ENCODE data around the gene SCCPDH.

Gene SCCPDH

GRCh38 chr1:246699095-246699735, 25.0 kb upstream of the SCCPDH start:
- H3K27ac ChIP-seq (ENCODE audit: low read length): peak overlapping the region; percentile 40; the same call in 1 of the 2 replicates
- no peaks in the 10 kb centered on the region for H3K9me3 ChIP-seq (replicated peaks; ENCODE audit: insufficient read depth, low read length)
- TF ChIP-seq EZH2 (optimal IDR thresholded peaks at IDR 0.05; ENCODE audit: low read depth, low read length): no peak
- TF ChIP-seq CTCF (IDR thresholded peaks at IDR 0.05; ENCODE audit: low read length): peak; percentile 89
- no peak for TF ChIP-seq EZH2phosphoT487 (IDR thresholded peaks at IDR 0.05; ENCODE audit: low read length)
- no peaks in the 10 kb centered on the region for H3K36me3 ChIP-seq (replicated peaks; ENCODE audit: insufficient read depth, low read length)
- H4K20me1 ChIP-seq (ENCODE audit: insufficient read depth, low read length): no peaks in the 10 kb centered on the region
- peak overlapping the region; percentile 36; the same call in 1 of the 2 replicates for H3K9ac ChIP-seq (ENCODE audit: low read length)
- H3K79me2 ChIP-seq (ENCODE audit: low read length): no peaks in the 10 kb centered on the region
- peak; percentile 98 for DNase-seq
- peak overlapping the region; percentile 81 for H3K4me2 ChIP-seq (ENCODE audit: low read depth, low read length)
- no peaks in the 10 kb centered on the region for H3F3A ChIP-seq (ENCODE audit: insufficient read depth, low read length)
- H3K4me3 ChIP-seq (ENCODE audit: low read length): peak overlapping the region; percentile 29; the same call in 1 of the 2 replicates
- H3K9me2 ChIP-seq (replicated peaks; ENCODE audit: insufficient read depth, low read length): no peaks in the 10 kb centered on the region
- H2AFZ ChIP-seq (ENCODE audit: low read length): peak overlapping the region; percentile 75
- no peaks in the 10 kb centered on the region for H3K27me3 ChIP-seq (replicated peaks; ENCODE audit: insufficient read depth, low read length)
- H3K4me1 ChIP-seq (ENCODE audit: low read length): peaks cover 6% of the 10 kb centered on the region; the same call in 1 of the 2 replicates

GRCh38 chr1:246703581-246703980, 20.6 kb upstream of the SCCPDH start:
- H3K27ac ChIP-seq (ENCODE audit: low read length): no peak overlapping the region

GRCh38 chr1:246705368-246705767, 18.8 kb upstream of the SCCPDH start:
- H3K4me3 ChIP-seq (ENCODE audit: low read length): no peak overlapping the region
- no peak overlapping the region for H3K27ac ChIP-seq (ENCODE audit: low read length)
- no peak overlapping the region for H3K9ac ChIP-seq (ENCODE audit: low read length)
- H4K20me1 ChIP-seq (ENCODE audit: insufficient read depth, low read length): no peaks in the 10 kb centered on the region
- TF ChIP-seq EZH2 (optimal IDR thresholded peaks at IDR 0.05; ENCODE audit: low read depth, low read length): no peak
- TF ChIP-seq CTCF (IDR thresholded peaks at IDR 0.05; ENCODE audit: low read length): no peak
- TF ChIP-seq EZH2phosphoT487 (IDR thresholded peaks at IDR 0.05; ENCODE audit: low read length): no peak
- no peaks in the 10 kb centered on the region for H3K27me3 ChIP-seq (replicated peaks; ENCODE audit: insufficient read depth, low read length)
- no peaks in the 10 kb centered on the region for H3K36me3 ChIP-seq (replicated peaks; ENCODE audit: insufficient read depth, low read length)
- H2AFZ ChIP-seq (ENCODE audit: low read length): no peak overlapping the region
- no peaks in the 10 kb centered on the region for H3K79me2 ChIP-seq (ENCODE audit: low read length)
- no peaks in the 10 kb centered on the region for H3K9me2 ChIP-seq (replicated peaks; ENCODE audit: insufficient read depth, low read length)
- H3K9me3 ChIP-seq (replicated peaks; ENCODE audit: insufficient read depth, low read length): no peaks in the 10 kb centered on the region
- H3F3A ChIP-seq (ENCODE audit: insufficient read depth, low read length): no peaks in the 10 kb centered on the region
- H3K4me2 ChIP-seq (ENCODE audit: low read depth, low read length): no peak overlapping the region
- DNase-seq: no peak
- H3K4me1 ChIP-seq (ENCODE audit: low read length): no peaks in the 10 kb centered on the region

More at GRCh38 chr1:246703581-246703980, 20.6 kb upstream of the SCCPDH start:
- H3K36me3 ChIP-seq (replicated peaks; ENCODE audit: insufficient read depth, low read length): no peaks in the 10 kb centered on the region
- H3K79me2 ChIP-seq (ENCODE audit: low read length): no peaks in the 10 kb centered on the region
- no peaks in the 10 kb centered on the region for H3F3A ChIP-seq (ENCODE audit: insufficient read depth, low read length)
- H3K4me1 ChIP-seq (ENCODE audit: low read length): peaks cover 4% of the 10 kb centered on the region; the same call in 1 of the 2 replicates
- no peak for TF ChIP-seq CTCF (IDR thresholded peaks at IDR 0.05; ENCODE audit: low read length)
- no peak for TF ChIP-seq EZH2 (optimal IDR thresholded peaks at IDR 0.05; ENCODE audit: low read depth, low read length)
- no peak for TF ChIP-seq EZH2phosphoT487 (IDR thresholded peaks at IDR 0.05; ENCODE audit: low read length)
- no peak overlapping the region for H3K4me3 ChIP-seq (ENCODE audit: low read length)
- H4K20me1 ChIP-seq (ENCODE audit: insufficient read depth, low read length): no peaks in the 10 kb centered on the region
- no peak for DNase-seq
- no peak overlapping the region for H3K9ac ChIP-seq (ENCODE audit: low read length)
- no peak overlapping the region for H3K4me2 ChIP-seq (ENCODE audit: low read depth, low read length)
- no peak overlapping the region for H2AFZ ChIP-seq (ENCODE audit: low read length)
- H3K27me3 ChIP-seq (replicated peaks; ENCODE audit: insufficient read depth, low read length): no peaks in the 10 kb centered on the region
- H3K9me2 ChIP-seq (replicated peaks; ENCODE audit: insufficient read depth, low read length): no peaks in the 10 kb centered on the region
- H3K9me3 ChIP-seq (replicated peaks; ENCODE audit: insufficient read depth, low read length): no peaks in the 10 kb centered on the region

All from MM.1S (cell line).